GM19372 (cell line): ENCODE data around the gene LSM11.

ENCODE experiments used
- ATAC-seq: cut with Tn5 transposase; IDR thresholded peaks from one replicate; pipeline ENCODE4 v1.9.1; 2021; ENCODE audit warnings: mild to moderate bottlenecking, low read depth, moderate library complexity; ENCODE audit not compliant: unreplicated experiment

Gene LSM11

DNA sequence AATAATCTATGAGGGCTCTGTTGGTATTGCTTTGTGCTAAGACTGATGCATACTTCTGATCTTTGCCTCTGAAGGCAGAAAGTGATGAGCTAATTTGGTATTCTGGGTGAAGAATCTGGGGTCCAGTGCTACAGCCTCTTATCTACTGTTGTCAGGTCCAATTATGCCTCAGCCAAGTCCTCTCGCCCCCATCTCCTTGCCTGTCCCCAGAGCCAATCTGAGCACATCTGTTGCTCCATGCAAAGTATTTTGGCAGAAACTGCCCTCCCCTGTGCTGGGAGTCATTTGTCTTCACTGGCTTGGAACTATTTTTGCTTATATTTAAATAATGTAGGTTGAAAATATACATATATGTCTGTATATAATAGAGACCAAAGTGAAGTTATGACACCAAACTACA lies 23.4 kb downstream of the LSM11 start:
- no peak for ATAC-seq

GRCh38 chr5:157767689-157768088 lies 24.2 kb downstream of the LSM11 start:
- no peak for ATAC-seq

GRCh38 chr5:157770665-157771064 lies 27.2 kb downstream of the LSM11 start:
- no peak for ATAC-seq

- ATAC-seq, result no peak
These were observed 28.6 kb downstream of the LSM11 start for GRCh38 chr5:157772127-157772526.

DNA sequence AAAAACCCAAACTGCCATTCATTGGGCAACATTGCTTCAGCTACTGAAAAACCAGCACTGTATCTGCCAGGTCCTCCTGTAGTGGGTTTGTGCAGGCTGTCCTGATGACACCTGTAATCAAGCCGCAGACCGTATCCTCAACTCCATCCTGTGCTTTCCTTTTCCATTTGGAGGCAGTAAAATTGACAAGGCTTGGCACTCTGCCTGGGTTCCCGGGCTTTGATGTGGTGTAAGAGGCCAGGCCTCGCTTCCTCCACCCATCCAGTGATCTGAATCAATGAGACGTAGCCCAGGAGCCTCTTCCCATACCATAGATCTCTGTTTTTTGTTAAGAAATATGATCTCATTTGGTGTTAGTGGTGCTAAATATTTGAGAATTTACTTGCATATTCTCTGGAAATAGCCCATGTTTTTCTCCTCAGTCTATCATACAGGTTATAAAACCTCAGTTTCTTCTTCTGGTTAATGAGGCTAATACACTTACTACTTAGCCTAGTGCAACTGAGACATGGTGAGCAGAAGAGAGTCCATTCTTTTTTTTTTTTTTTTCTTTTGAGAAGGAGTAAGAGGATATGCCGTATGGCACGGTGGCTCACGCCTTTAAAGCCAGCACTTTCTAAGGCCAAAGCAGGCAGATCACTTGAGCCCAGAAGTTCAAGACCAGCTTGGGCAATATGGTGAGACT lies 34.8 kb downstream of the LSM11 start:
- ATAC-seq, result no peak

GRCh38 chr5:157779221-157779620 lies 35.7 kb downstream of the LSM11 start:
- ATAC-seq, result no peak

- ATAC-seq, result no peak
These were observed 42.3 kb downstream of the LSM11 start for GRCh38 chr5:157785801-157786200.

DNA sequence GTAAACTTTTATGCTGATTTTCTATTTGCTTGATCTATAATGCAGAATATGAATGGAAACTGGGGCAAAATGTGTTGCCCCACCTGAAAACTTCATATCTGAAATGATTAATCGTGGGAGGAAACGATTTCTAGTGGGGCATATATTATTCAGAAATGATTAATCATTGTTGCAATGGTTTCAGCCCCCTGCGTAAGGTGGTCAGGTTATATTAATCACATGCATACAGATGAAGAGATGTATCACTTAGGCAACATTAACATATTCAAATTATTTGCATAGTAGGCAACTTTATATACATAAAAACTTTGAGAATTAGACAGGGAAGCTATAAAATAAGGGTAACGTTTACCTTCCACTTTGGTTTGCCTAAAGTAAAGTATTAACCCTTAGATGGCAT lies 49.8 kb downstream of the LSM11 start:
- ATAC-seq, result no peak

- no peak for ATAC-seq
These were observed 56.1 kb downstream of the LSM11 start for GRCh38 chr5:157799578-157799977.

GRCh38 chr5:157800137-157800536 lies 56.6 kb downstream of the LSM11 start:
- no peak for ATAC-seq

DNA sequence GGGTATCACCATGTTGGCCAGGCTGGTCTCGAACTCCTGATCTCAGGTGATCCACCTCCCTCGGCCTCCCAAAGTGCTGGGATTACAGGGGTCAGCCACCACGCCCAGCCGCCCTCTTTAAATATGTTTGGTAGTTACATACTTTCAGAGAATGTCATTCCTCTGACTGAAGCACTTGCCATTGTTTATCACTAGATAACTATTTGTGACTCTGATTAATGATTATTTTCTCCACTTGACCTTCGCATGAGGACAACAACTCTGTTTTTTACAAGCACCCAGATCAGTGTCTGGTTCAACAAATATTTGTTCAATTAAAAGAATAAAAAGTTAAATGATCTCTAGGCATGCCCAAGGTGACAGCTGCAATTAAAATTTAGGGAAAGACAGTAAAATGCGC lies 59.2 kb downstream of the LSM11 start:
- no peak for ATAC-seq

- ATAC-seq, result no peak
These were observed 64.5 kb downstream of the LSM11 start for GRCh38 chr5:157808043-157808442.
